H1 (cell line): ENCODE results near the gene TAPBPL.

Experiments
- CEBPB ChIP-seq: IDR thresholded peaks from 2 replicates; pipeline ENCODE4 v1.6.1; 2012; ENCODE audit warnings: low read depth, low read length
- MAFK ChIP-seq: IDR thresholded peaks from 2 replicates; pipeline ENCODE4 v1.6.1; 2012; ENCODE audit warnings: low read depth, mild to moderate bottlenecking, improper control_type of control experiment, low read length
- POLR2A ChIP-seq, 2 experiments: IDR thresholded peaks; 1 replicate in 1 of 2; 2 replicates in 1 of 2; pipeline ENCODE4 v1.6.1; 2011; ENCODE audit warnings: low read depth in 2 of 2, low read length in 2 of 2, mild to moderate bottlenecking in 2 of 2; ENCODE audit errors: control extremely low read depth in 1 of 2
- RFX5 ChIP-seq: IDR thresholded peaks from 2 replicates; pipeline ENCODE4 v1.6.1; 2011; ENCODE audit warnings: low read depth, low read length, improper control_type of control experiment, borderline replicate concordance
- YY1 ChIP-seq: IDR thresholded peaks from 2 replicates; pipeline ENCODE4 v1.6.1; 2011; ENCODE audit warnings: low read depth, mild to moderate bottlenecking, low read length

DNA sequence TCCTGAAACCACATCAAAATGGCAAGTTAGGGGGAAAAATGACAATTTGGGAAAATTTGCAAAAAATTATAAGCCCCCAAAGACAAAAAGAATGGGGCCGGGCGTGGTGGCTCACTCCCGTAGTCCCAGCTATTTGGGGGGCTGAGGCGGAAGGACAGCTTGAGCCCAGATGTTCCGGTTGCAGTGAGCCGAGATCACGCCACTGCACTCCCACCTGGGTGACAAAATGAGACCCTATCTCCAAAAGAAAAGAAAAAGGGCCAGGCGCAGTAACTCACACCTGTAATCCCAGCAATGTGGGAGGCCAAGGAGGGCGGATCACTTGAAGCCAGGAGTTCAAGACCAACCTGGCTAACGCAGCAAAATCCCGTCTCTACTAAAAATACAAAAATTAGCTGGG lies 20.6 kb downstream of the TAPBPL start:
- TF ChIP-seq CEBPB (no peak), POLR2A (IDR thresholded peaks at IDR 0.05; ENCODE audit: control extremely low read depth in 1 of 2, low read depth in 2 of 2, low read length in 2 of 2) (no peak), YY1 (no peak), MAFK (no peak), RFX5 (no peak)
